GM10266 (cell line): ENCODE measurements around the gene HLCS.

Experiments used
- DNase-seq: peaks from one replicate; pipeline ENCODE4 v3.0.0; 2012; ENCODE audit errors: extremely low spot score
- CTCF ChIP-seq: IDR thresholded peaks from 2 replicates; pipeline ENCODE4 v1.5.1; 2012; ENCODE audit warnings: mild to moderate bottlenecking, low read depth; ENCODE audit not compliant: control insufficient read depth, insufficient read depth; ENCODE audit errors: missing control alignments

The HLCS gene

DNA sequence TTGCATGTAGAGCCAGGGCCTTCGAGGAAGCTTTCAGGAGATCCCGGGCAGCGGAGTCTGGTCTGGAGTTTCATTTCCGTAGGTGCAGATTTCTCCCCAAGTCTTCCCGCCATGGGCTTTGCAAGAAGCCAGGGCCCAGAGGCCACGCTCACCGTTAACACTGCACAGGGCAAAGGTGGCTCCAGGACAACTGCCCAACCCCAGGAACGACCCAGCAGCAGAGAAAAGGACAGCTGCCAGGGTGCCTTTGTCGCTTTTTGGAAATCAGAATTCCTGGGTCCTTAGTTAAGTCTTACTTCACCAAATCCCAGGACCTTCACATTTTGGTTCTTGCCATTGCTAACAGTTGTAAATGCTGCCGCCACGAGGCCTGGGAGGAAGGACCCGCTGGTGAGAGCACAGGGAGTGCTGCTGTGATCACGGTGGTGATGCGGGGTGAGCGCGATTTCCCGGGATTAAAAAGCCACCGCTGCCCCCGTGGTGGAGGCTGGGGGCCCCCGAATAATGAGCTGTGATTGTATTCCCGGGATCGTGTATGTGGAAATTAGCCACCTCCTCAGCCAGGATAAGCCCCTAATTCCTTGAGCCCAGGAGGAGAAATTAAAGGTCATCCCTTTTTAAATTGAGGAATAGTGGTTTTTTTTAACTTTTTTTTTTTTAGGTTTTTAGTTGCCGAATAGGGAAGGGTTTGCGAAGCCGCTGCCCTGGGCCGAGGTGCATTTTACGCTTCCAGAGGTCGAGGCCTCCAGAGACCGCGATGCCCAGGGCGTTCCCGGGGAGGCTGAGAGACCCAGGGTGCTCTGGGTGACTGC is 259.3 kb downstream of the HLCS start:
- peak; percentile 7 for TF ChIP-seq CTCF
- DNase-seq: peak; percentile 45

DNA sequence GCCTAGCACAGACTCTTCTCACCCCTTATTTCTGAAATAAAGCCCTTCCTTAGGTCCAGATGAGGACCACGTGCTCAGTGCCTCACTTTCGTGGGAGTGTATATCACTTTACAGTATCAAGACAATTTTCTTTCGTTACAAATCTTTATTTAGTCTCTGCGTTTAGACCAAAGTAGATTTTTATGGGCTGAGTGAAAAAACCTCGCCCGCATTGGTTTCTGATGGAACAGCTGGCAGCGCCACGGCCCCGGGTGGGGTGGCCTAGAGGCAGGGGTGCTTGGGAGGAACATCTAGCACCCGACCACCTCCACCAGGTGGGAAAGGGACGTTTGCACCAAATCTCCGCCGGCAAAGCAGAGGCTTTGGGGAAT is 260.0 kb downstream of the HLCS start:
- TF ChIP-seq CTCF: no peak
- DNase-seq: no peak

DNA sequence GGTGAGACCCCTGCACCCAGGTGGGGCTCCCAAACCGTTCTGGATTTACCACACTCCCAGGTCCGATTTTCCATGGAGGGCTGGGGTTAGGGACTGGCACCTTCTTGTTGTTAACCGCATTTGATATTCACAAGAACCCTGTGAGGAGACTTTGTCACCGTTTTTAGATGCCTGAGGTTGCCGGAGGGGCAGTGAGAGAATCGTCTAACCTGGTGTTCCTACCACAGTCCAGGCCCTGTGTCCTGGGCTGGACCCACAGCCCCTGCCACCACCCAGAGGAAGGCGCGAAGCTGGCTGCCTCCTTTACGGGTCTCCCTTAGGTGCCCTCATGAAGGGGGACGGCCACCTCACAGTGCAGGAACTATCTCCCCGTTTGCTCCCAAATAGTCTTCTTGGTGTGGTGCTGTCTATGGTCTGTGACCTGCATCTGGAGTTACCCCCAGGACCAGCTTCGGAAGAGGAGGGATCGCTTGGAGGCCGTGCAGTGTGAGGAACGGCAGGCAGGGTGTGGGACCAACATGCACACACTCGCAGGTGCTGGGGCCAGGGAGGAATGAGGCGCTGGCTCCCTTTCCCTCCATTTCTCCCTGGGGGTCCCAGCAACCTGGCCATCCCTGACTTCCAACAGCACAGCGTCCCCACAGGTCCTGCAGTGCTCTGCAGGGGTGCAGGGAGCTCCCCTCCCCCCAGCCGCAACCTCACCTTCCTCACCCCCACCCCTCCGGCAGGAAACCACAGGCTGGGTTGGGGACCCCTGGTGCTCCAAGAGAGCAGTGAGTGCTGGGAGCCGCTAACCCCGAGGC is 260.6 kb downstream of the HLCS start:
- peak; percentile 35 for DNase-seq
- no peak for TF ChIP-seq CTCF

DNA sequence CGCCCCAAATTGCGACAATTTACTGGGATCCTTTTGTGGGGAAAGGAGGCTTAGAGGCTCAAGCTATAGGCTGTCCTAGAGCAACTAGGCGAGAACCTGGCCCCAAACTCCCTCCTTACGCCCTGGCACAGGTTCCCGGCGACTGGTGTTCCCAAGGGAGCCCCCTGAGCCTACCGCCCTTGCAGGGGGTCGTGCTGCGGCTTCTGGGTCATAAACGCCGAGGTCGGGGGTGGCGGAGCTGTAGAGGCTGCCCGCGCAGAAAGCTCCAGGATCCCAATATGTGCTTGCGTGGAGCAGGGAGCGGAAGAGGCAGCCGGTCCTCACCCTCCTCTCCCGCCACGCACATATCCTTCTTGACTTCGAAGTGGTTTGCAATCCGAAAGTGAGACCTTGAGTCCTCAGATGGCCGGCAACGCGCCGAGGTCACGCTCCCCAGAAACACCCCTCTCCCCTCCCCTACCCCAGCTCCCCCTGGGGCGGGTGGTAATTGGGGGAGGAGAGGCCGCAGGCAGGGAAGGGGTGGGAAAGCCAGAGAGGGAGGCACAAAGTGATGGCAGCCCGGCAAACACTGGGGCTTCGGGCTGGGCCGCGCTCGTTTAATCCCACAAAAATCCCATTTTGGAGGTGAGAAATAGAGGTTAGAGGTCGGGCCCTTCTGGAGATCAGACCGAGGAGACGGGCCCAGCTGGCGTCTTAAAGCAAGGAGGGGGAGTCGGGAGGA is 261.4 kb downstream of the HLCS start:
- peak; percentile 42 for DNase-seq
- TF ChIP-seq CTCF: no peak

GRCh38 chr21:36704281-36704957 is 262.1 kb downstream of the HLCS start:
- peak; percentile 35 for DNase-seq
- no peak for TF ChIP-seq CTCF

GRCh38 chr21:36703626-36704280 is 262.7 kb downstream of the HLCS start:
- DNase-seq: peak; percentile 45
- no peak for TF ChIP-seq CTCF
